A549 (cell line): Measurements from ENCODE around the gene DHRS3.

ENCODE experiments used
- CTCF ChIP-seq: fragments of >200 bp; sonication (Bioruptor Twin); formaldehyde crosslinking; IDR thresholded peaks from 3 replicates; pipeline ENCODE4 v1.5.1; 2016
- KDM1A ChIP-seq: fragments of 200-600 bp; sonication (generic); IDR thresholded peaks from 2 replicates; pipeline ENCODE4 v1.6.1; 2016; ENCODE audit warnings: low read depth, mild to moderate bottlenecking
- MAX ChIP-seq: IDR thresholded peaks from 2 replicates; pipeline ENCODE4 v1.6.1; 2012
- MYC ChIP-seq: IDR thresholded peaks from 2 replicates; pipeline ENCODE4 v1.6.1; 2012; ENCODE audit warnings: mild to moderate bottlenecking, inconsistent platforms, low read length, improper control_type of control experiment, borderline replicate concordance
- NR3C1 ChIP-seq: fragments of >200 bp; sonication (Bioruptor Twin); formaldehyde crosslinking; IDR thresholded peaks from 3 replicates; pipeline ENCODE4 v1.6.1; 2017

- TF ChIP-seq CTCF (no peak), NR3C1 (no peak), KDM1A (no peak), MAX (peak; percentile 88), MYC (peak; percentile 65)
Measured at GRCh38 chr1:12596007-12596821, 21.8 kb downstream of the DHRS3 start.
